ENCODE data around the gene CYP46A1.

The CYP46A1 gene

GRCh38 chr14:99731547-99732435 is 47.7 kb downstream of the CYP46A1 start:
- no peaks in the 10 kb centered on the region for H3K9me3 ChIP-seq (ENCODE audit: low read length)
- H3K27me3 ChIP-seq (ENCODE audit: insufficient read depth, low read length), result no peaks in the 10 kb centered on the region
- no peaks in the 10 kb centered on the region for H3K79me2 ChIP-seq (ENCODE audit: insufficient read depth, low read length)
- no peak overlapping the region for H2AFZ ChIP-seq (ENCODE audit: low read length)
- H4K20me1 ChIP-seq (ENCODE audit: insufficient read depth, low read length), result no peaks in the 10 kb centered on the region
- no peak for TF ChIP-seq EZH2 (IDR thresholded peaks at IDR 0.05; ENCODE audit: borderline replicate concordance, low read length)
- no peak for TF ChIP-seq CTCF (IDR thresholded peaks at IDR 0.05; ENCODE audit: low read length)
- H3K9ac ChIP-seq (ENCODE audit: low read length), result no peak overlapping the region
- H3K9me2 ChIP-seq (ENCODE audit: low read depth, low read length), result no peaks in the 10 kb centered on the region
- H3K36me3 ChIP-seq (ENCODE audit: insufficient read depth, low read length), result no peaks in the 10 kb centered on the region
- no peak overlapping the region for H3K4me2 ChIP-seq (ENCODE audit: low read length)
- H3K4me1 ChIP-seq (ENCODE audit: insufficient read depth, low read length, severe bottlenecking), result no peaks in the 10 kb centered on the region
- no peak overlapping the region for H3K27ac ChIP-seq (ENCODE audit: low read depth, low read length, poor library complexity, severe bottlenecking)
- no peak overlapping the region for H3K4me3 ChIP-seq (ENCODE audit: low read depth, low read length, poor library complexity, severe bottlenecking)
- H3F3A ChIP-seq (ENCODE audit: insufficient read depth, low read length), result no peaks in the 10 kb centered on the region

- Histone ChIP-seq H3K27me3 (ENCODE audit: insufficient read depth, low read length) (no peaks in the 10 kb centered on the region), H3K9ac (ENCODE audit: low read length) (no peak overlapping the region)
- TF ChIP-seq CTCF (IDR thresholded peaks at IDR 0.05; ENCODE audit: low read length) (no peak), EZH2 (IDR thresholded peaks at IDR 0.05; ENCODE audit: borderline replicate concordance, low read length) (no peak)
These were observed 48.5 kb downstream of the CYP46A1 start for GRCh38 chr14:99732436-99733210.

GRCh38 chr14:99733211-99733539 is 49.1 kb downstream of the CYP46A1 start:
- Histone ChIP-seq H3F3A (ENCODE audit: insufficient read depth, low read length) (no peaks in the 10 kb centered on the region), H3K27me3 (ENCODE audit: insufficient read depth, low read length) (no peaks in the 10 kb centered on the region), H3K9ac (ENCODE audit: low read length) (no peak overlapping the region), H3K36me3 (ENCODE audit: insufficient read depth, low read length) (no peaks in the 10 kb centered on the region), H3K27ac (ENCODE audit: low read depth, low read length, poor library complexity, severe bottlenecking) (no peak overlapping the region), H2AFZ (ENCODE audit: low read length) (no peak overlapping the region), H3K9me3 (ENCODE audit: low read length) (no peaks in the 10 kb centered on the region), H3K4me2 (ENCODE audit: low read length) (no peak overlapping the region), H3K4me1 (ENCODE audit: insufficient read depth, low read length, severe bottlenecking) (no peaks in the 10 kb centered on the region), H4K20me1 (ENCODE audit: insufficient read depth, low read length) (no peaks in the 10 kb centered on the region), H3K9me2 (ENCODE audit: low read depth, low read length) (no peaks in the 10 kb centered on the region), H3K4me3 (ENCODE audit: low read depth, low read length, poor library complexity, severe bottlenecking) (no peak overlapping the region), H3K79me2 (ENCODE audit: insufficient read depth, low read length) (no peaks in the 10 kb centered on the region)
- TF ChIP-seq CTCF (IDR thresholded peaks at IDR 0.05; ENCODE audit: low read length), result no peak
- TF ChIP-seq EZH2 (IDR thresholded peaks at IDR 0.05; ENCODE audit: borderline replicate concordance, low read length), result no peak

More at GRCh38 chr14:99732436-99733210, 48.5 kb downstream of the CYP46A1 start:
- Histone ChIP-seq H3K4me2 (ENCODE audit: low read length) (no peak overlapping the region), H3F3A (ENCODE audit: insufficient read depth, low read length) (no peaks in the 10 kb centered on the region), H3K9me3 (ENCODE audit: low read length) (no peaks in the 10 kb centered on the region), H3K4me3 (ENCODE audit: low read depth, low read length, poor library complexity, severe bottlenecking) (no peak overlapping the region), H3K36me3 (ENCODE audit: insufficient read depth, low read length) (no peaks in the 10 kb centered on the region), H2AFZ (ENCODE audit: low read length) (no peak overlapping the region), H3K4me1 (ENCODE audit: insufficient read depth, low read length, severe bottlenecking) (no peaks in the 10 kb centered on the region), H3K79me2 (ENCODE audit: insufficient read depth, low read length) (no peaks in the 10 kb centered on the region), H4K20me1 (ENCODE audit: insufficient read depth, low read length) (no peaks in the 10 kb centered on the region), H3K9me2 (ENCODE audit: low read depth, low read length) (no peaks in the 10 kb centered on the region), H3K27ac (ENCODE audit: low read depth, low read length, poor library complexity, severe bottlenecking) (no peak overlapping the region)
